Activated T-cell treated with anti-CD3 and anti-CD28 coated beads, Interleukin-2, amount 50 U/mL, for 24 hours (primary cell): ENCODE data around the gene PADI1.
"Not testable (repeated sequence)": the region's sequence is repeated elsewhere in the genome, so short reads cannot be mapped to it uniquely, and the experiment has no call there.

Source experiments
- DNase-seq: peaks from one replicate; pipeline ENCODE4 v3.0.0-alpha.2; 2020
- H3K27ac Mint-ChIP-seq: 2 replicates; pipeline ENCODE4 v1.8.0; 2020; ENCODE audit warnings: mild to moderate bottlenecking, mixed read lengths
- H3K27me3 Mint-ChIP-seq: 2 replicates; pipeline ENCODE4 v1.8.0; 2020; ENCODE audit warnings: mixed read lengths
- H3K36me3 Mint-ChIP-seq: 2 replicates; pipeline ENCODE4 v1.8.0; 2020; ENCODE audit warnings: low read depth, mixed read lengths
- H3K4me1 Mint-ChIP-seq: 2 replicates; pipeline ENCODE4 v1.8.0; 2020; ENCODE audit warnings: low read depth, mixed read lengths
- H3K4me3 Mint-ChIP-seq: 2 replicates; pipeline ENCODE4 v1.8.0; 2020; ENCODE audit warnings: mild to moderate bottlenecking, moderate library complexity, mixed read lengths
- H3K9me3 Mint-ChIP-seq: 2 replicates; pipeline ENCODE4 v1.8.0; 2020; ENCODE audit warnings: mixed read lengths

PADI1 gene

GRCh38 chr1:17230671-17231310 lies 25.9 kb downstream of the PADI1 start:
- H3K9me3 Mint-ChIP-seq, result no peaks in the 10 kb centered on the region
- H3K27ac Mint-ChIP-seq, result no peak overlapping the region
- DNase-seq, result no peak
- H3K4me1 Mint-ChIP-seq, result no peaks in the 10 kb centered on the region
- H3K4me3 Mint-ChIP-seq, result no peak overlapping the region
- H3K36me3 Mint-ChIP-seq, result no peaks in the 10 kb centered on the region
- peaks cover 2% of the 10 kb centered on the region for H3K27me3 Mint-ChIP-seq

GRCh38 chr1:17232759-17233661 lies 28.1 kb downstream of the PADI1 start:
- H3K27ac Mint-ChIP-seq, result no peak overlapping the region
- no peak overlapping the region for H3K4me3 Mint-ChIP-seq
- DNase-seq, result no peak

GRCh38 chr1:17233675-17234320 lies 28.9 kb downstream of the PADI1 start:
- H3K36me3 Mint-ChIP-seq, result no peaks in the 10 kb centered on the region
- H3K4me3 Mint-ChIP-seq, result no peak overlapping the region
- peaks cover 2% of the 10 kb centered on the region for H3K27me3 Mint-ChIP-seq
- H3K9me3 Mint-ChIP-seq, result no peaks in the 10 kb centered on the region
- DNase-seq, result no peak
- no peak overlapping the region for H3K27ac Mint-ChIP-seq
- no peaks in the 10 kb centered on the region for H3K4me1 Mint-ChIP-seq

More at GRCh38 chr1:17232759-17233661, 28.1 kb downstream of the PADI1 start:
- H3K4me1 Mint-ChIP-seq, result no peaks in the 10 kb centered on the region
- no peaks in the 10 kb centered on the region for H3K9me3 Mint-ChIP-seq
- peaks cover 2% of the 10 kb centered on the region for H3K27me3 Mint-ChIP-seq
- H3K36me3 Mint-ChIP-seq, result no peaks in the 10 kb centered on the region

- no peak overlapping the region for H3K27ac Mint-ChIP-seq
- H3K36me3 Mint-ChIP-seq, result no peaks in the 10 kb centered on the region
- H3K27me3 Mint-ChIP-seq, result peaks cover 2% of the 10 kb centered on the region
- no peak for DNase-seq
- no peaks in the 10 kb centered on the region for H3K9me3 Mint-ChIP-seq
- H3K4me3 Mint-ChIP-seq, result no peak overlapping the region
- no peaks in the 10 kb centered on the region for H3K4me1 Mint-ChIP-seq
Observed at GRCh38 chr1:17234405-17234804, 29.5 kb downstream of the PADI1 start.

- Mint-ChIP-seq H3K27me3 (peaks cover 2% of the 10 kb centered on the region), H3K27ac (no peak overlapping the region), H3K4me3 (no peak overlapping the region), H3K4me1 (no peaks in the 10 kb centered on the region), H3K9me3 (no peaks in the 10 kb centered on the region), H3K36me3 (no peaks in the 10 kb centered on the region)
- DNase-seq, result no peak
Observed at GRCh38 chr1:17235135-17235885, 30.4 kb downstream of the PADI1 start.

GRCh38 chr1:17236779-17237560 lies 32.0 kb downstream of the PADI1 start:
- H3K27ac Mint-ChIP-seq, result no peak overlapping the region
- H3K9me3 Mint-ChIP-seq, result no peaks in the 10 kb centered on the region
- peaks cover 5% of the 10 kb centered on the region for H3K27me3 Mint-ChIP-seq
- peak; percentile 92 for DNase-seq
- no peaks in the 10 kb centered on the region for H3K36me3 Mint-ChIP-seq
- no peaks in the 10 kb centered on the region for H3K4me1 Mint-ChIP-seq
- no peak overlapping the region for H3K4me3 Mint-ChIP-seq

- Mint-ChIP-seq H3K27me3 (peaks cover 5% of the 10 kb centered on the region), H3K4me3 (no peak overlapping the region), H3K9me3 (no peaks in the 10 kb centered on the region), H3K27ac (no peak overlapping the region), H3K4me1 (no peaks in the 10 kb centered on the region), H3K36me3 (no peaks in the 10 kb centered on the region)
- DNase-seq, result no peak
Observed at GRCh38 chr1:17237561-17237903, 32.6 kb downstream of the PADI1 start.

- Mint-ChIP-seq H3K4me1 (no peaks in the 10 kb centered on the region), H3K27ac (no peak overlapping the region), H3K27me3 (peaks cover 5% of the 10 kb centered on the region), H3K9me3 (no peaks in the 10 kb centered on the region), H3K36me3 (no peaks in the 10 kb centered on the region), H3K4me3 (no peak overlapping the region)
- no peak for DNase-seq
Observed at GRCh38 chr1:17239420-17239819, 34.5 kb downstream of the PADI1 start.

- not testable (repeated sequence) for H3K4me3 Mint-ChIP-seq, DNase-seq, H3K36me3 Mint-ChIP-seq, H3K9me3 Mint-ChIP-seq, H3K27ac Mint-ChIP-seq, H3K27me3 Mint-ChIP-seq, H3K4me1 Mint-ChIP-seq
Observed at GRCh38 chr1:17241011-17241779, 36.3 kb downstream of the PADI1 start.

GRCh38 chr1:17241780-17242074 lies 36.8 kb downstream of the PADI1 start:
- H3K4me3 Mint-ChIP-seq, DNase-seq, H3K9me3 Mint-ChIP-seq, H3K36me3 Mint-ChIP-seq, H3K4me1 Mint-ChIP-seq, H3K27me3 Mint-ChIP-seq, H3K27ac Mint-ChIP-seq: not testable (repeated sequence)

GRCh38 chr1:17243274-17243673 lies 38.3 kb downstream of the PADI1 start:
- Mint-ChIP-seq H3K27ac (no peak overlapping the region), H3K36me3 (no peaks in the 10 kb centered on the region), H3K27me3 (peaks cover 3% of the 10 kb centered on the region), H3K4me3 (no peak overlapping the region), H3K4me1 (no peaks in the 10 kb centered on the region), H3K9me3 (no peaks in the 10 kb centered on the region)
- DNase-seq, result no peak

- no peaks in the 10 kb centered on the region for H3K36me3 Mint-ChIP-seq
- H3K27ac Mint-ChIP-seq, result no peak overlapping the region
- H3K9me3 Mint-ChIP-seq, result no peaks in the 10 kb centered on the region
- H3K4me3 Mint-ChIP-seq, result no peak overlapping the region
- no peaks in the 10 kb centered on the region for H3K4me1 Mint-ChIP-seq
- peaks cover 13% of the 10 kb centered on the region for H3K27me3 Mint-ChIP-seq
- no peak for DNase-seq
Observed at GRCh38 chr1:17244821-17245740, 40.2 kb downstream of the PADI1 start.
